ENCODE data around the gene THEMIS. TPM values are rescaled to one million over a fixed set of nuclear protein-coding genes. Genes with fewer than 3 reads are reported as not detected.
"Not testable (repeated sequence)": the region's sequence is repeated elsewhere in the genome, so short reads cannot be mapped to it uniquely, and the experiment has no call there.

Gene THEMIS
- total RNA-seq, 1 donor from 2014 or later = 0.08 TPM

GRCh38 chr6:127918506-127919427 is 17.9 kb upstream of the THEMIS start:
- DNase-seq (ENCODE audit: low spot score) = no peak
- intact Hi-C loops (cut with DNase I) = no loop called here

GRCh38 chr6:127917766-127918165 is 16.9 kb upstream of the THEMIS start:
- intact Hi-C loops (cut with DNase I) = no loop called here
- DNase-seq (ENCODE audit: low spot score) = no peak

- no peak for DNase-seq (ENCODE audit: low spot score)
- intact Hi-C loops (cut with DNase I) = no loop called here
Observed at GRCh38 chr6:127914240-127914639, 13.4 kb upstream of the THEMIS start.

GRCh38 chr6:127912914-127913313 is 12.1 kb upstream of the THEMIS start:
- DNase-seq (ENCODE audit: low spot score) = no peak
- intact Hi-C loops (cut with DNase I) = no loop called here

- intact Hi-C loops (cut with DNase I) = no loop called here
- DNase-seq (ENCODE audit: low spot score) = no peak
Observed at GRCh38 chr6:127907960-127908640, 7.2 kb upstream of the THEMIS start.

- DNase-seq (ENCODE audit: low spot score) = no peak
- intact Hi-C loops (cut with DNase I) = no loop called here
Observed at GRCh38 chr6:127904160-127904559, 3.3 kb upstream of the THEMIS start.

- no peak for DNase-seq (ENCODE audit: low spot score)
- intact Hi-C loops (cut with DNase I) = no loop called here
Observed at GRCh38 chr6:127902933-127903332, 2.1 kb upstream of the THEMIS start.

GRCh38 chr6:127897484-127897883 is 3.4 kb downstream of the THEMIS start:
- DNase-seq (ENCODE audit: low spot score) = no peak
- intact Hi-C loops (cut with DNase I) = no loop called here

- intact Hi-C loops (cut with DNase I) = no loop called here
- DNase-seq (ENCODE audit: low spot score) = no peak
Observed at GRCh38 chr6:127894051-127894450, 6.8 kb downstream of the THEMIS start.

- DNase-seq (ENCODE audit: low spot score) = no peak
- intact Hi-C loops (cut with DNase I) = no loop called here
Observed at GRCh38 chr6:127893541-127893940, 7.3 kb downstream of the THEMIS start.

GRCh38 chr6:127891731-127892326 is 9.0 kb downstream of the THEMIS start:
- no peak for DNase-seq (ENCODE audit: low spot score)
- intact Hi-C loops (cut with DNase I) = no loop called here

- DNase-seq (ENCODE audit: low spot score) = no peak
- intact Hi-C loops (cut with DNase I) = no loop called here
Observed at GRCh38 chr6:127886603-127887002, 14.3 kb downstream of the THEMIS start.

- intact Hi-C loops (cut with DNase I) = no loop called here
- DNase-seq (ENCODE audit: low spot score) = no peak
Observed at GRCh38 chr6:127884134-127884533, 16.7 kb downstream of the THEMIS start.

GRCh38 chr6:127881949-127882348 is 18.9 kb downstream of the THEMIS start:
- intact Hi-C loops (cut with DNase I); DNase-seq (ENCODE audit: low spot score): not testable (repeated sequence)

GRCh38 chr6:127880429-127880828 is 20.4 kb downstream of the THEMIS start:
- intact Hi-C loops (cut with DNase I) = no loop called here
- no peak for DNase-seq (ENCODE audit: low spot score)

- intact Hi-C loops (cut with DNase I) = no loop called here
- DNase-seq (ENCODE audit: low spot score) = no peak
Observed at GRCh38 chr6:127879685-127880084, 21.2 kb downstream of the THEMIS start.

GRCh38 chr6:127878115-127878514 is 22.7 kb downstream of the THEMIS start:
- no peak for DNase-seq (ENCODE audit: low spot score)
- intact Hi-C loops (cut with DNase I) = no loop called here

- intact Hi-C loops (cut with DNase I) = no loop called here
Observed at GRCh38 chr6:127877231-127877630, 23.6 kb downstream of the THEMIS start.

GRCh38 chr6:127869772-127870404 is 31.0 kb downstream of the THEMIS start:
- no peak for DNase-seq (ENCODE audit: low spot score)
- intact Hi-C loops (cut with DNase I) = no loop called here

More at GRCh38 chr6:127877231-127877630, 23.6 kb downstream of the THEMIS start:
- DNase-seq (ENCODE audit: low spot score) = no peak

GRCh38 chr6:127869183-127869582 is 31.7 kb downstream of the THEMIS start:
- intact Hi-C loops (cut with DNase I) = no loop called here
- DNase-seq (ENCODE audit: low spot score) = no peak

Data from cardiac septum (tissue), 1 donor.